ENCODE measurements around the gene SCAPER. TPM values are rescaled to one million over a fixed set of nuclear protein-coding genes. Genes with fewer than 3 reads are reported as not detected.

Gene SCAPER
- total and polyA plus RNA-seq, 10 donors, result 3.9 to 53.3 (median 34.0) TPM

- DNase-seq, result no peak
- Histone ChIP-seq H3K4me3 (no peak overlapping the region), H3K9me3 (no peaks in the 10 kb centered on the region), H3K27me3 (replicated peaks in 1 of 7) (no peaks in the 10 kb centered on the region), H3K36me3 (peaks cover 0 to 5% (median 0%) of the 10 kb centered on the region in 6 donors), H3K27ac (no peak overlapping the region), H3K4me1 (peaks cover 0 to 10% (median 0%) of the 10 kb centered on the region in 6 donors)
- WGBS, 5 donors, result 64 to 85% (median 66%) methylated on average over 4 of the region's 4 CpGs
- intact Hi-C loops (cut with DNase I; ENCODE audit: low total_unique reads), result no loop called here
- TF ChIP-seq CTCF (IDR thresholded peaks at IDR 0.05 in 8 of 11, conservative IDR thresholded peaks at IDR 0.05 in 3 of 11) (no peak), POLR2AphosphoS5 (IDR thresholded peaks at IDR 0.05) (no peak), POLR2A (IDR thresholded peaks at IDR 0.05) (no peak)
Measured at GRCh38 chr15:76865548-76865991, 39.6 kb downstream of the SCAPER start.

- DNase-seq, result no peak
- intact Hi-C loops (cut with DNase I; ENCODE audit: low total_unique reads), result no loop called here
Measured at GRCh38 chr15:76864586-76864985, 40.6 kb downstream of the SCAPER start.

GRCh38 chr15:76863693-76864092 is 41.4 kb downstream of the SCAPER start:
- H3K4me3 ChIP-seq, result no peak overlapping the region
- H3K27ac ChIP-seq, result no peak overlapping the region
- no peak for DNase-seq
- TF ChIP-seq CTCF (IDR thresholded peaks at IDR 0.05 in 8 of 11, conservative IDR thresholded peaks at IDR 0.05 in 3 of 11), result no peak
- no peak for TF ChIP-seq POLR2A (IDR thresholded peaks at IDR 0.05)
- no peak for TF ChIP-seq POLR2AphosphoS5 (IDR thresholded peaks at IDR 0.05)
- H3K27me3 ChIP-seq (replicated peaks in 1 of 7), result no peaks in the 10 kb centered on the region
- peaks cover 0 to 5% (median 0%) of the 10 kb centered on the region in 6 donors for H3K36me3 ChIP-seq
- no peaks in the 10 kb centered on the region for H3K9me3 ChIP-seq
- H3K4me1 ChIP-seq, result peaks cover 0 to 10% (median 0%) of the 10 kb centered on the region in 6 donors
- WGBS, 5 donors, result 93 to 98% (median 98%) methylated on average over 2 of the region's 2 CpGs
- intact Hi-C loops (cut with DNase I; ENCODE audit: low total_unique reads), result no loop called here

More at GRCh38 chr15:76864586-76864985, 40.6 kb downstream of the SCAPER start:
- no peak overlapping the region for H3K27ac ChIP-seq
- TF ChIP-seq POLR2AphosphoS5 (IDR thresholded peaks at IDR 0.05) (no peak), CTCF (IDR thresholded peaks at IDR 0.05 in 8 of 11, conservative IDR thresholded peaks at IDR 0.05 in 3 of 11) (no peak), POLR2A (IDR thresholded peaks at IDR 0.05) (no peak)
- no peaks in the 10 kb centered on the region for H3K9me3 ChIP-seq
- peaks cover 0 to 5% (median 0%) of the 10 kb centered on the region in 6 donors for H3K36me3 ChIP-seq
- H3K4me3 ChIP-seq, result no peak overlapping the region
- H3K27me3 ChIP-seq (replicated peaks in 1 of 7), result no peaks in the 10 kb centered on the region
- peaks cover 0 to 10% (median 0%) of the 10 kb centered on the region in 6 donors for H3K4me1 ChIP-seq

- intact Hi-C loops (cut with DNase I; ENCODE audit: low total_unique reads), result no loop called here
- Histone ChIP-seq H3K4me3 (no peak overlapping the region), H3K9me3 (no peaks in the 10 kb centered on the region), H3K36me3 (peaks cover 0 to 5% (median 0%) of the 10 kb centered on the region in 6 donors), H3K4me1 (peaks cover 0 to 10% (median 0%) of the 10 kb centered on the region in 6 donors), H3K27me3 (replicated peaks in 1 of 7) (no peaks in the 10 kb centered on the region), H3K27ac (no peak overlapping the region)
- WGBS, 5 donors, result 80 to 94% (median 88%) methylated on average over 4 of the region's 4 CpGs
- no peak for DNase-seq
- TF ChIP-seq POLR2AphosphoS5 (IDR thresholded peaks at IDR 0.05) (no peak), CTCF (IDR thresholded peaks at IDR 0.05 in 8 of 11, conservative IDR thresholded peaks at IDR 0.05 in 3 of 11) (no peak), POLR2A (IDR thresholded peaks at IDR 0.05) (no peak)
Measured at GRCh38 chr15:76863123-76863522, 42.0 kb downstream of the SCAPER start.
